HepG2 (cell line): Measurements from ENCODE around the gene CMTM1. TPM values are rescaled to one million over a fixed set of nuclear protein-coding genes. Genes with fewer than 3 reads are reported as not detected.

ENCODE experiments used
- AGO1 ChIP-seq: fragments of 200-400 bp; formaldehyde crosslinking; IDR thresholded peaks from 2 replicates; pipeline ENCODE4 v1.6.1; 2017; ENCODE audit warnings: mild to moderate bottlenecking, low read depth, low read length, moderate library complexity; ENCODE audit not compliant: poor library complexity, severe bottlenecking
- AGO2 ChIP-seq: fragments of 200-400 bp; formaldehyde crosslinking; optimal IDR thresholded peaks from 2 replicates; pipeline ENCODE3; 2017; ENCODE audit warnings: mild to moderate bottlenecking, low read depth, low read length, moderate library complexity
- ARNT ChIP-seq: fragments of 450-650 bp; IDR thresholded peaks from 2 replicates; pipeline ENCODE4 v1.6.1; 2017
- CREBL2 ChIP-seq: sonication (generic); formaldehyde crosslinking; IDR thresholded peaks from 2 replicates; pipeline ENCODE4 v1.8.1; 2023; ENCODE audit warnings: missing genetic modification reagents, mild to moderate bottlenecking, borderline replicate concordance
- CREM ChIP-seq, 2 experiments: sonication (generic) in 1 of 2; formaldehyde crosslinking in 1 of 2; IDR thresholded peaks; 2 replicates each; pipeline versions ENCODE4 v1.4.0 to v1.6.1; 2016 to 2020; ENCODE audit warnings: antibody characterized with exemption in 1 of 2, mild to moderate bottlenecking in 1 of 2, missing genetic modification reagents in 1 of 2
- FOXP1 ChIP-seq, 2 experiments: fragments of 450-650 bp in 1 of 2; IDR thresholded peaks; 2 replicates each; pipeline ENCODE4 v1.6.1; 2017 to 2018; ENCODE audit warnings: antibody characterized with exemption in 1 of 2
- JARID2 ChIP-seq: sonication (generic); formaldehyde crosslinking; IDR thresholded peaks from 2 replicates; pipeline ENCODE4 v1.8.1; 2023; ENCODE audit warnings: missing genetic modification reagents, inconsistent platforms; ENCODE audit not compliant: insufficient replicate concordance
- KLF6 ChIP-seq: IDR thresholded peaks from 2 replicates; pipeline ENCODE4 v1.8.0; 2016; ENCODE audit warnings: missing biosample characterization, missing genetic modification reagents
- MAFG ChIP-seq: sonication (generic); formaldehyde crosslinking; IDR thresholded peaks from 2 replicates; pipeline ENCODE4 v1.5.1; 2020; ENCODE audit warnings: mild to moderate bottlenecking, missing genetic modification reagents
- NCOA5 ChIP-seq: sonication (generic); formaldehyde crosslinking; IDR thresholded peaks from 2 replicates; pipeline ENCODE4 v1.4.0; 2020; ENCODE audit warnings: missing genetic modification reagents
- NFATC3 ChIP-seq: sonication (generic); formaldehyde crosslinking; IDR thresholded peaks from 2 replicates; pipeline ENCODE4 v1.5.1; 2020; ENCODE audit warnings: mild to moderate bottlenecking, missing genetic modification reagents
- PAWR ChIP-seq: sonication (generic); formaldehyde crosslinking; IDR thresholded peaks from 2 replicates; pipeline ENCODE4 v1.4.0; 2020; ENCODE audit warnings: missing genetic modification reagents, mild to moderate bottlenecking, borderline replicate concordance
- RARG ChIP-seq: sonication (generic); formaldehyde crosslinking; IDR thresholded peaks from 2 replicates; pipeline ENCODE4 v1.4.0; 2020; ENCODE audit warnings: low read depth, mild to moderate bottlenecking, missing genetic modification reagents
- SMARCE1 ChIP-seq: fragments of 450-650 bp; IDR thresholded peaks from 2 replicates; pipeline ENCODE4 v1.6.1; 2017; ENCODE audit warnings: borderline replicate concordance
- SRSF9 ChIP-seq: fragments of 200-400 bp; formaldehyde crosslinking; IDR thresholded peaks from 2 replicates; pipeline ENCODE4 v1.6.1; 2018; ENCODE audit warnings: borderline replicate concordance, mild to moderate bottlenecking, low read depth, low read length; ENCODE audit not compliant: insufficient read depth, poor library complexity, severe bottlenecking
- TCF7 ChIP-seq: sonication (generic); IDR thresholded peaks from 2 replicates; pipeline ENCODE4 v1.6.1; 2016; ENCODE audit warnings: antibody characterized with exemption, low read depth
- ZNF235 ChIP-seq: sonication (generic); formaldehyde crosslinking; IDR thresholded peaks from 2 replicates; pipeline ENCODE4 v1.8.1; 2023; ENCODE audit warnings: mild to moderate bottlenecking, missing genetic modification reagents, borderline replicate concordance
- ZNF317 ChIP-seq: sonication (generic); formaldehyde crosslinking; IDR thresholded peaks from 2 replicates; pipeline ENCODE4 v1.5.0; 2020; ENCODE audit warnings: mild to moderate bottlenecking, missing genetic modification reagents
- ZNF547 ChIP-seq: sonication (generic); formaldehyde crosslinking; IDR thresholded peaks from 2 replicates; pipeline ENCODE4 v1.5.1; 2020; ENCODE audit warnings: mild to moderate bottlenecking, missing genetic modification reagents
- polyA plus RNA-seq, 8 experiments: library from polyadenylated mRNA; depleted of rRNA in 3 of 8; stranded (reverse) in 7 of 8; unstranded in 1 of 8; fragments of >200 nt; fragmentation: Illumina TruSeq in 4 of 8; extraction: Trizol in 4 of 8; gene quantifications; 2 replicates each; pipeline versions ENCODE4 v1.2.1 to v1.2.3, GENCODE V29; 2011 to 2016; ENCODE audit warnings: low read depth in 4 of 8, missing spikeins in 1 of 8, mixed read lengths in 1 of 8; ENCODE audit not compliant: insufficient read depth in 1 of 8
- total RNA-seq, 5 experiments: library from RNA; depleted of rRNA; stranded (reverse); fragments of >200 nt; fragmentation: Illumina TruSeq; extraction: Trizol; gene quantifications; 2 replicates each; pipeline ENCODE4 v1.2.3, GENCODE V29; 2016; ENCODE audit warnings: low read depth in 1 of 5
- TF ChIP-seq, protein P1 (sequence below): sonication (generic); formaldehyde crosslinking; IDR thresholded peaks from 2 replicates; pipeline ENCODE4 v1.4.0; 2020; ENCODE audit warnings: mild to moderate bottlenecking, missing genetic modification reagents

Gene CMTM1
- total and polyA plus RNA-seq, 2 of the 13 experiments (the other 11 are each of a cell fraction or from before 2014, with no cell fraction given): 1.7 to 2.9 TPM

GRCh38 chr16:66549284-66550131, 16.7 kb upstream of the CMTM1 start, which contains the start of gene TK2 (continued):
- TF ChIP-seq ZNF547 (CRISPR knock-in tag) (peak; percentile 73; the same call in 1 of the 2 replicates), CREM (IDR thresholded peaks at IDR 0.05) (no peak), CREM (CRISPR knock-in tag; IDR thresholded peaks at IDR 0.05) (no peak), MAFG (CRISPR knock-in tag) (no peak), KLF6 (CRISPR knock-in tag) (peak; percentile 56; the same call in 1 of the 2 replicates), TCF7 (no peak), SMARCE1 (no peak), SRSF9 (no peak), AGO1 (peak; percentile 81), FOXP1 (IDR thresholded peaks at IDR 0.05) (no peak), FOXP1 (CRISPR knock-in tag; IDR thresholded peaks at IDR 0.05) (no peak), ARNT (no peak), JARID2 (CRISPR knock-in tag) (no peak), NCOA5 (CRISPR knock-in tag) (no peak), PAWR (CRISPR knock-in tag) (0 out of 2 replicates have a peak, but pooled peaks have one; percentile 68), CREBL2 (CRISPR knock-in tag) (no peak), RARG (no peak), ZNF317 (CRISPR knock-in tag) (no peak), ZNF235 (CRISPR knock-in tag) (peak; percentile 59; the same call in 1 of the 2 replicates), NFATC3 (CRISPR knock-in tag) (no peak), AGO2 (peak; percentile 92)
- TF ChIP-seq, protein P1, sequence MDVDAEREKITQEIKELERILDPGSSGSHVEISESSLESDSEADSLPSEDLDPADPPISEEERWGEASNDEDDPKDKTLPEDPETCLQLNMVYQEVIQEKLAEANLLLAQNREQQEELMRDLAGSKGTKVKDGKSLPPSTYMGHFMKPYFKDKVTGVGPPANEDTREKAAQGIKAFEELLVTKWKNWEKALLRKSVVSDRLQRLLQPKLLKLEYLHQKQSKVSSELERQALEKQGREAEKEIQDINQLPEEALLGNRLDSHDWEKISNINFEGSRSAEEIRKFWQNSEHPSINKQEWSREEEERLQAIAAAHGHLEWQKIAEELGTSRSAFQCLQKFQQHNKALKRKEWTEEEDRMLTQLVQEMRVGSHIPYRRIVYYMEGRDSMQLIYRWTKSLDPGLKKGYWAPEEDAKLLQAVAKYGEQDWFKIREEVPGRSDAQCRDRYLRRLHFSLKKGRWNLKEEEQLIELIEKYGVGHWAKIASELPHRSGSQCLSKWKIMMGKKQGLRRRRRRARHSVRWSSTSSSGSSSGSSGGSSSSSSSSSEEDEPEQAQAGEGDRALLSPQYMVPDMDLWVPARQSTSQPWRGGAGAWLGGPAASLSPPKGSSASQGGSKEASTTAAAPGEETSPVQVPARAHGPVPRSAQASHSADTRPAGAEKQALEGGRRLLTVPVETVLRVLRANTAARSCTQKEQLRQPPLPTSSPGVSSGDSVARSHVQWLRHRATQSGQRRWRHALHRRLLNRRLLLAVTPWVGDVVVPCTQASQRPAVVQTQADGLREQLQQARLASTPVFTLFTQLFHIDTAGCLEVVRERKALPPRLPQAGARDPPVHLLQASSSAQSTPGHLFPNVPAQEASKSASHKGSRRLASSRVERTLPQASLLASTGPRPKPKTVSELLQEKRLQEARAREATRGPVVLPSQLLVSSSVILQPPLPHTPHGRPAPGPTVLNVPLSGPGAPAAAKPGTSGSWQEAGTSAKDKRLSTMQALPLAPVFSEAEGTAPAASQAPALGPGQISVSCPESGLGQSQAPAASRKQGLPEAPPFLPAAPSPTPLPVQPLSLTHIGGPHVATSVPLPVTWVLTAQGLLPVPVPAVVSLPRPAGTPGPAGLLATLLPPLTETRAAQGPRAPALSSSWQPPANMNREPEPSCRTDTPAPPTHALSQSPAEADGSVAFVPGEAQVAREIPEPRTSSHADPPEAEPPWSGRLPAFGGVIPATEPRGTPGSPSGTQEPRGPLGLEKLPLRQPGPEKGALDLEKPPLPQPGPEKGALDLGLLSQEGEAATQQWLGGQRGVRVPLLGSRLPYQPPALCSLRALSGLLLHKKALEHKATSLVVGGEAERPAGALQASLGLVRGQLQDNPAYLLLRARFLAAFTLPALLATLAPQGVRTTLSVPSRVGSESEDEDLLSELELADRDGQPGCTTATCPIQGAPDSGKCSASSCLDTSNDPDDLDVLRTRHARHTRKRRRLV (CRISPR knock-in tag): peak; percentile 5; the same call in 1 of the 2 replicates
